Astrocyte (in vitro differentiated cells and primary cell): ENCODE results near the gene ITM2A. TPM values are rescaled to one million over a fixed set of nuclear protein-coding genes. Genes with fewer than 3 reads are reported as not detected.
A peak's percentile ranks its signal among the peaks of the same experiment; 100 is the strongest.

Source experiments
- DNase-seq: peaks from one replicate; pipeline ENCODE4 v3.0.0-alpha.2; 2010; ENCODE audit warnings: low read depth
- FAIRE-seq: peaks from 2 replicates; lab custom pipeline; 2011; peaks lifted over from hg19 to GRCh38; lab: Jason Lieb, UNC
- H2AFZ ChIP-seq: 2 replicates; pipeline ENCODE4 v1.6.0; 2012; ENCODE audit warnings: low read depth, low read length, inconsistent platforms
- H3K27ac ChIP-seq: 2 replicates; pipeline ENCODE4 v1.5.1; 2011; ENCODE audit warnings: low read depth, low read length, inconsistent platforms
- H3K27me3 ChIP-seq: 2 replicates; pipeline ENCODE4 v1.6.0; 2011; ENCODE audit warnings: low read length, inconsistent platforms; ENCODE audit not compliant: insufficient read depth
- H3K36me3 ChIP-seq: 2 replicates; pipeline ENCODE4 v1.5.1; 2011; ENCODE audit warnings: low read length, inconsistent platforms; ENCODE audit not compliant: insufficient read depth
- H3K4me1 ChIP-seq: 2 replicates; pipeline ENCODE4 v1.5.1; 2011; ENCODE audit warnings: low read length, inconsistent platforms; ENCODE audit not compliant: insufficient read depth
- H3K4me2 ChIP-seq: 2 replicates; pipeline ENCODE4 v1.6.0; 2012; ENCODE audit warnings: low read length, inconsistent platforms
- H3K4me3 ChIP-seq: 2 replicates; pipeline ENCODE4 v1.5.1; 2011; ENCODE audit warnings: low read depth, mild to moderate bottlenecking, low read length, inconsistent platforms; ENCODE audit not compliant: insufficient read depth
- H3K79me2 ChIP-seq: 2 replicates; pipeline ENCODE4 v1.6.0; 2012; ENCODE audit warnings: mild to moderate bottlenecking, low read length, inconsistent platforms; ENCODE audit not compliant: insufficient read depth
- H3K9ac ChIP-seq: 2 replicates; pipeline ENCODE4 v1.6.0; 2012; ENCODE audit warnings: mild to moderate bottlenecking, low read length, inconsistent platforms
- H3K9me3 ChIP-seq: 2 replicates; pipeline ENCODE4 v1.5.1; 2012; ENCODE audit warnings: low read depth, mild to moderate bottlenecking, low read length, inconsistent platforms; ENCODE audit not compliant: insufficient read depth
- H4K20me1 ChIP-seq: 2 replicates; pipeline ENCODE4 v1.6.0; 2012; ENCODE audit warnings: low read length, inconsistent platforms; ENCODE audit not compliant: insufficient read depth
- H3K27ac Mint-ChIP-seq: one replicate; pipeline ENCODE4 v1.8.0; 2021; ENCODE audit warnings: mild to moderate bottlenecking, mixed read lengths; ENCODE audit not compliant: unreplicated experiment
- H3K27me3 Mint-ChIP-seq: one replicate; pipeline ENCODE4 v1.8.0; 2021; ENCODE audit warnings: low read depth, mixed read lengths; ENCODE audit not compliant: unreplicated experiment
- H3K36me3 Mint-ChIP-seq: one replicate; pipeline ENCODE4 v1.8.0; 2021; ENCODE audit warnings: low read depth, mixed read lengths; ENCODE audit not compliant: unreplicated experiment
- H3K4me1 Mint-ChIP-seq: one replicate; pipeline ENCODE4 v1.8.0; 2021; ENCODE audit warnings: low read depth, mixed read lengths; ENCODE audit not compliant: unreplicated experiment
- H3K4me3 Mint-ChIP-seq: one replicate; pipeline ENCODE4 v1.8.0; 2021; ENCODE audit warnings: mild to moderate bottlenecking, moderate library complexity, mixed read lengths; ENCODE audit not compliant: unreplicated experiment
- H3K9me3 Mint-ChIP-seq: one replicate; pipeline ENCODE4 v1.8.0; 2021; ENCODE audit warnings: mild to moderate bottlenecking, mixed read lengths; ENCODE audit not compliant: unreplicated experiment
- CTCF ChIP-seq: IDR thresholded peaks from 2 replicates; pipeline ENCODE4 v1.5.1; 2011; ENCODE audit warnings: low read depth, mild to moderate bottlenecking, inconsistent platforms, low read length, moderate library complexity; ENCODE audit not compliant: insufficient read depth
- EZH2 ChIP-seq: IDR thresholded peaks from 2 replicates; pipeline ENCODE4 v1.6.1; 2012; ENCODE audit warnings: mild to moderate bottlenecking, low read length, inconsistent platforms; ENCODE audit not compliant: insufficient read depth
- total RNA-seq: library from RNA; stranded (reverse); gene quantifications from 2 replicates; pipeline ENCODE4 v1.2.1, GENCODE V29; 2021

ITM2A gene
- total RNA-seq, 1 donor from 2014 or later, result 40.7 TPM

- no peaks in the 10 kb centered on the region for H3K79me2 ChIP-seq
- Mint-ChIP-seq H3K4me3 (no peak overlapping the region), H3K36me3 (no peaks in the 10 kb centered on the region), H3K27ac (peak overlapping the region; percentile 69), H3K9me3 (no peaks in the 10 kb centered on the region), H3K4me1 (peaks cover 11% of the 10 kb centered on the region), H3K27me3 (no peaks in the 10 kb centered on the region)
- FAIRE-seq (peak; percentile 80), DNase-seq (no peak)
- no peak for TF ChIP-seq EZH2
- TF ChIP-seq CTCF, result no peak
- H2AFZ ChIP-seq, result no peak overlapping the region
- no peak overlapping the region for H3K27ac ChIP-seq
- no peaks in the 10 kb centered on the region for H3K27me3 ChIP-seq
- H3K9me3 ChIP-seq, result no peaks in the 10 kb centered on the region
- H3K36me3 ChIP-seq, result no peaks in the 10 kb centered on the region
- H3K4me2 ChIP-seq, result no peak overlapping the region
- no peaks in the 10 kb centered on the region for H3K4me1 ChIP-seq
- H4K20me1 ChIP-seq, result no peaks in the 10 kb centered on the region
- no peak overlapping the region for H3K4me3 ChIP-seq
- no peak overlapping the region for H3K9ac ChIP-seq
Observed at GRCh38 chrX:79368441-79368840, 1.3 kb upstream of the ITM2A start.

- H3K36me3 ChIP-seq, result no peaks in the 10 kb centered on the region
- H3K27ac ChIP-seq, result no peak overlapping the region
- Mint-ChIP-seq H3K27ac (peak overlapping the region; percentile 69), H3K4me1 (peaks cover 11% of the 10 kb centered on the region), H3K9me3 (no peaks in the 10 kb centered on the region), H3K27me3 (no peaks in the 10 kb centered on the region), H3K36me3 (no peaks in the 10 kb centered on the region), H3K4me3 (no peak overlapping the region)
- H2AFZ ChIP-seq, result no peak overlapping the region
- no peak overlapping the region for H3K9ac ChIP-seq
- DNase-seq, result no peak
- no peaks in the 10 kb centered on the region for H4K20me1 ChIP-seq
- no peaks in the 10 kb centered on the region for H3K79me2 ChIP-seq
- H3K4me3 ChIP-seq, result no peak overlapping the region
- no peaks in the 10 kb centered on the region for H3K27me3 ChIP-seq
- no peak for TF ChIP-seq EZH2
- no peaks in the 10 kb centered on the region for H3K9me3 ChIP-seq
- H3K4me1 ChIP-seq, result no peaks in the 10 kb centered on the region
- no peak overlapping the region for H3K4me2 ChIP-seq
- no peak for FAIRE-seq
Observed at GRCh38 chrX:79367907-79368306, 773 bp upstream of the ITM2A start.

GRCh38 chrX:79366556-79366872 is 620 bp downstream of the ITM2A start:
- no peak for FAIRE-seq
- no peaks in the 10 kb centered on the region for H3K79me2 ChIP-seq
- no peaks in the 10 kb centered on the region for H3K36me3 Mint-ChIP-seq
- H3K36me3 ChIP-seq, result no peaks in the 10 kb centered on the region
- H3K27me3 ChIP-seq, result no peaks in the 10 kb centered on the region
- no peak overlapping the region for H3K4me3 ChIP-seq
- H3K9me3 Mint-ChIP-seq, result no peaks in the 10 kb centered on the region
- no peaks in the 10 kb centered on the region for H3K4me1 ChIP-seq
- H3K9ac ChIP-seq, result no peak overlapping the region
- H4K20me1 ChIP-seq, result no peaks in the 10 kb centered on the region
- peak overlapping the region; percentile 95 for H3K4me3 Mint-ChIP-seq
- TF ChIP-seq EZH2 (no peak), CTCF (no peak)
- no peak overlapping the region for H2AFZ ChIP-seq
- no peak for DNase-seq
- H3K27ac Mint-ChIP-seq, result peak overlapping the region; percentile 48
- no peaks in the 10 kb centered on the region for H3K27me3 Mint-ChIP-seq
- peak overlapping the region; percentile 30 for H3K4me2 ChIP-seq
- no peak overlapping the region for H3K27ac ChIP-seq
- no peaks in the 10 kb centered on the region for H3K9me3 ChIP-seq
- peaks cover 11% of the 10 kb centered on the region for H3K4me1 Mint-ChIP-seq
